Left ventricle myocardium inferior (tissue), 1 donor: ENCODE results near the gene UBAP2. TPM values are rescaled to one million over a fixed set of nuclear protein-coding genes. Genes with fewer than 3 reads are reported as not detected.

Experiments used
- DNase-seq: peaks from one replicate; pipeline ENCODE4 v3.0.0-alpha.2; 2020
- H3K27ac ChIP-seq: fragments of 200-600 bp; replicated peaks from 2 replicates; pipeline ENCODE4 v1.8.0; 2021
- H3K27me3 ChIP-seq: fragments of 200-600 bp; 2 replicates; pipeline ENCODE4 v1.8.0; 2021; ENCODE audit warnings: low read depth
- H3K36me3 ChIP-seq: fragments of 200-600 bp; 2 replicates; pipeline ENCODE4 v1.8.0; 2021
- H3K4me1 ChIP-seq: fragments of 200-600 bp; 2 replicates; pipeline ENCODE4 v1.8.0; 2021
- H3K4me3 ChIP-seq: fragments of 200-600 bp; 2 replicates; pipeline ENCODE4 v1.8.0; 2021; ENCODE audit warnings: mild to moderate bottlenecking, moderate library complexity
- H3K9me3 ChIP-seq: fragments of 200-600 bp; replicated peaks from 2 replicates; pipeline ENCODE4 v1.8.0; 2021
- CTCF ChIP-seq: fragments of 200-600 bp; IDR thresholded peaks from 2 replicates; pipeline ENCODE4 v1.8.0; 2021; ENCODE audit warnings: antibody characterized with exemption, mild to moderate bottlenecking, borderline replicate concordance
- intact Hi-C: fragments of 100-400 bp; cut with micrococcal nuclease; formaldehyde crosslinking; loops from one replicate; pipeline ENCODE4 v1.11.0; 2022
- total RNA-seq: library from RNA; stranded (reverse); fragmentation: NEBNext Ultra II Directional; extraction: Animal tissue kit (Norgen Biotek cat#: 25700); gene quantifications from one replicate; pipeline ENCODE4 v1.2.1, GENCODE V29; 2021
- donor health status: DM: no; HTN: yes; CAD: no; lungs with severe emphysema.

The UBAP2 gene
- total RNA-seq, 1 donor from 2014 or later = 26.4 TPM

- no peaks in the 10 kb centered on the region for H3K36me3 ChIP-seq
- no peaks in the 10 kb centered on the region for H3K27me3 ChIP-seq
- H3K4me1 ChIP-seq = no peaks in the 10 kb centered on the region
- intact Hi-C loops = loop anchor here (10.0 kb wide), 1 partner anchor 91 kb away; no protein-coding TSS in a partner anchor
- no peak for DNase-seq
- H3K27ac ChIP-seq = no peak overlapping the region
- no peaks in the 10 kb centered on the region for H3K9me3 ChIP-seq
- no peak for TF ChIP-seq CTCF
- H3K4me3 ChIP-seq = no peak overlapping the region
Observed at GRCh38 chr9:34065541-34065940, 16.9 kb upstream of the UBAP2 start.

GRCh38 chr9:34059954-34060353, 11.3 kb upstream of the UBAP2 start:
- no peak overlapping the region for H3K4me3 ChIP-seq
- H3K4me1 ChIP-seq = no peaks in the 10 kb centered on the region
- DNase-seq = no peak
- no peak for TF ChIP-seq CTCF
- intact Hi-C loops = loop anchor here (10.0 kb wide), 1 partner anchor 85 kb away; no protein-coding TSS in a partner anchor
- H3K9me3 ChIP-seq = no peaks in the 10 kb centered on the region
- no peak overlapping the region for H3K27ac ChIP-seq
- no peaks in the 10 kb centered on the region for H3K27me3 ChIP-seq
- H3K36me3 ChIP-seq = no peaks in the 10 kb centered on the region

GRCh38 chr9:34059281-34059680, 10.6 kb upstream of the UBAP2 start:
- intact Hi-C loops = no loop called here

GRCh38 chr9:34049630-34050384, 1.1 kb upstream of the UBAP2 start:
- H3K27ac ChIP-seq = peak overlapping the region; percentile 96
- intact Hi-C loops = no loop called here
- H3K4me1 ChIP-seq = peaks cover 38% of the 10 kb centered on the region
- H3K27me3 ChIP-seq = no peaks in the 10 kb centered on the region
- no peak for DNase-seq
- TF ChIP-seq CTCF = no peak
- no peaks in the 10 kb centered on the region for H3K9me3 ChIP-seq
- H3K36me3 ChIP-seq = no peaks in the 10 kb centered on the region
- peak overlapping the region; percentile 99 for H3K4me3 ChIP-seq

More at GRCh38 chr9:34059281-34059680, 10.6 kb upstream of the UBAP2 start:
- Histone ChIP-seq H3K36me3 (no peaks in the 10 kb centered on the region), H3K4me1 (no peaks in the 10 kb centered on the region), H3K27ac (no peak overlapping the region), H3K9me3 (no peaks in the 10 kb centered on the region), H3K27me3 (no peaks in the 10 kb centered on the region), H3K4me3 (no peak overlapping the region)
- no peak for TF ChIP-seq CTCF
- no peak for DNase-seq

GRCh38 chr9:34047864-34048726, 592 bp downstream of the UBAP2 start:
- no peaks in the 10 kb centered on the region for H3K27me3 ChIP-seq
- peak overlapping the region; percentile 96 for H3K27ac ChIP-seq
- intact Hi-C loops = no loop called here
- DNase-seq = peak; percentile 36
- H3K9me3 ChIP-seq = no peaks in the 10 kb centered on the region
- no peak for TF ChIP-seq CTCF
- peaks cover 38% of the 10 kb centered on the region for H3K4me1 ChIP-seq
- H3K4me3 ChIP-seq = peak overlapping the region; percentile 99
- H3K36me3 ChIP-seq = no peaks in the 10 kb centered on the region
